HG03159 (cell line): ENCODE results near the gene NTN5.

Experiments used
- ATAC-seq: cut with Tn5 transposase; IDR thresholded peaks from one replicate; pipeline ENCODE4 v1.9.1; 2021; ENCODE audit warnings: mild to moderate bottlenecking, moderate library complexity; ENCODE audit not compliant: unreplicated experiment

The NTN5 gene

DNA sequence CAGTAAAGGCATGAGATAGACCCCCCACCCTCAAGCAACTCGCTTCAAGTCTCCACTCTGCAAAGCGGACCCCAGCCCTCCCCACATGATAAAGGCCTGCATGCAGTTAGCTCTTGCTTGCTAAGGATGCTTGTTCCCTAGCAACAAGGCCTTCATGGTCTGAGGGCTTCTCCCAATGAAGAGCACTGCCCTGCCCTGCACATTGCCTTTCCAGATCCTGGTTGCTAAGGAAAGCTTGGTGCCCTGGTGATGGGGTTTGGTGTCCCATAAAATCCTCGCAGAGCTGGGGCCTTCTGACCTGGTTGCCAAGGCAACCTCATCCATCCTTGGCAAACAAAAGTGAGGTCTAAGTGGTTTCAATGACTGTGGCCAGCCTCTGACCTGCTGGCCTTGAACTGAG is 41.6 kb downstream of the NTN5 start:
- no peak for ATAC-seq

- no peak for ATAC-seq
These were observed 42.3 kb downstream of the NTN5 start for GRCh38 chr19:48630296-48631063.

DNA sequence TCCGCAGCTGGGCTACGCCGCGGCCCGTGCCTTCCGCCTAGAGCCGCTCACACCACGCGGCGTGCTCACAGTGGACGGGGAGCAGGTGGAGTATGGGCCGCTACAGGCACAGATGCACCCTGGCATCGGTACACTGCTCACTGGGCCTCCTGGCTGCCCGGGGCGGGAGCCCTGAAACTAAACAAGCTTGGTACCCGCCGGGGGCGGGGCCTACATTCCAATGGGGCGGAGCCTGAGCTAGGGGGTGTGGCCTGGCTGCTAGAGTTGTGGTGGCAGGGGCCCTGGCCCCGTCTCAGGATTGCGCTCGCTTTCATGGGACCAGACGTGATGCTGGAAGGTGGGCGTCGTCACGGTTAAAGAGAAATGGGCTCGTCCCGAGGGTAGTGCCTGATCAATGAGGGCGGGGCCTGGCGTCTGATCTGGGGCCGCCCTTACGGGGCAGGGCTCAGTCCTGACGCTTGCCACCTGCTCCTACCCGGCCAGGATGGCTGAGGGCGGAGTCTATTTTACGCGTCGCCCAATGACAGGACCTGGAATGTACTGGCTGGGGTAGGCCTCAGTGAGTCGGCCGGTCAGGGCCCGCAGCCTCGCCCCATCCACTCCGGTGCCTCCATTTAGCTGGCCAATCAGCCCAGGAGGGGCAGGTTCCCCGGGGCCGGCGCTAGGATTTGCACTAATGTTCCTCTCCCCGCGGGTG is 43.1 kb downstream of the NTN5 start:
- no peak for ATAC-seq

DNA sequence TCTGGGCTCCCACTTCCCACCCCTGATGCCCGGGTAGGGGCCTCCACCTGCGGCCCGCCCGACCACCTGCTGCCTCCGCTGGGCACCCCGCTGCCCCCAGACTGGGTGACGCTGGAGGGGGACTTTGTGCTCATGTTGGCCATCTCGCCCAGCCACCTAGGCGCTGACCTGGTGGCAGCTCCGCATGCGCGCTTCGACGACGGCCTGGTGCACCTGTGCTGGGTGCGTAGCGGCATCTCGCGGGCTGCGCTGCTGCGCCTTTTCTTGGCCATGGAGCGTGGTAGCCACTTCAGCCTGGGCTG is 43.6 kb downstream of the NTN5 start:
- no peak for ATAC-seq

- ATAC-seq = no peak
These were observed 44.1 kb downstream of the NTN5 start for GRCh38 chr19:48628486-48629296.

GRCh38 chr19:48627865-48628314 is 44.9 kb downstream of the NTN5 start:
- ATAC-seq = no peak

DNA sequence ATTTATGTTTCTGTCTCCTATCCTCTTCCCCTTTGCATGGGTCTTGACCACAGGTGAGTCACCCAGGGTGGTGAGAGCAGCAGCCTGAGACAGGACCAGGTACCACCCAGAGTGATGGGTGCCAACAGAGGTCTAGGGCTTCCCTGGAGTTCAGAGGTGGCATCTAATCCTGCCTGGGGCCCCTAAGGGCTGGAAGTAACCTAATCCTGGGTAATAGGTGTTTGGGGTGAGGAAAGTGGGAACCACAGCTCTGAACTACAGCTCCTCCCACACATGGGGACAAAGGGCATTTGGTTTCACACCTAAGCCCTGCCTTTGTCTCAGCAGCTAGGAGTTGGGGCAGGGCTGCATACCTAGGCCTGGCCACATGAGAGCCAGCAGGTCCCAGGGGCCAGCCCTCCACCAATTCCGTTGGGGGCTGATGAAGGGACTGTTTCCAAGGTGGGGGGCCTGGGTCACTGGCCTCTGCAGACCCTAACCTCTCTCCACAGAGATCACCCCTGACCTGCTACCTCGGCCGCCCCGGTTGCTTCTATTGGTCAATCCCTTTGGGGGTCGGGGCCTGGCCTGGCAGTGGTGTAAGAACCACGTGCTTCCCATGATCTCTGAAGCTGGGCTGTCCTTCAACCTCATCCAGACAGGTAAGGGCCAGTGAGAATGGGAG is 45.5 kb downstream of the NTN5 start:
- no peak for ATAC-seq

DNA sequence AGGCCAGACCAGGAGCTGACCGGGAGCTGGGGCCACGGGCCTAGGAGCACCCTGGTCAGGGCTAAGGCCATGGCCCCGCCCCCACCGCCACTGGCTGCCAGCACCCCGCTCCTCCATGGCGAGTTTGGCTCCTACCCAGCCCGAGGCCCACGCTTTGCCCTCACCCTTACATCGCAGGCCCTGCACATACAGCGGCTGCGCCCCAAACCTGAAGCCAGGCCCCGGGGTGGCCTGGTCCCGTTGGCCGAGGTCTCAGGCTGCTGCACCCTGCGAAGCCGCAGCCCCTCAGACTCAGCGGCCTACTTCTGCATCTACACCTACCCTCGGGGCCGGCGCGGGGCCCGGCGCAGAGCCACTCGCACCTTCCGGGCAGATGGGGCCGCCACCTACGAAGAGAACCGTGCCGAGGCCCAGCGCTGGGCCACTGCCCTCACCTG is 46.9 kb downstream of the NTN5 start:
- no peak for ATAC-seq

- no peak for ATAC-seq
These were observed 47.8 kb downstream of the NTN5 start for GRCh38 chr19:48624791-48625723.

DNA sequence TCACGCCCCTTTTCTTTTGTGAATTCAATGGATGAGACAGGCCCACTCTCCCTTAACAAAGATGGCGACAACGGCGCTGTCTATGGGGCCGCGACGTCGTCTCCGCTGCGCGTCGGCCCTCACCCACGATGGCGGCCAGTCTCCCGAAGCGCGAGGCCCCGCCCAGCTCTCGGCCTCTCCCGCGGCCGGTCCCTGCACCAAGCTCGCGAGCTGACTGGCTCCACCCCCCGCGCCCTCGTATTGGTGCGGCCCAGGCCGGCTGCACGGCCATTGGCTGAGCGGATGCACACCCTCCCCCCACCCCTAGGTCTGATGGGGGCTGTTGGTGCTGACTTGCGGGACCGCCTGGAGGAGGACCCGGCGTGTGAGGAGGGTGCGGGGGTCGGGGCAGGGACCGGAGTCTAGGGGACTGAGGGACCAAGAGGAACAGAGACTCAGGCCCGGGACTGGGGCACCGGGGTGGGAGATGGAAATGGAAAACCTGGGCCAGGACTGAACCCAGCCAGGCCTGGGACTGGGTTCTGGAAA is 48.7 kb downstream of the NTN5 start:
- peak; percentile 54 for ATAC-seq

- no peak for ATAC-seq
These were observed 49.2 kb downstream of the NTN5 start for GRCh38 chr19:48623556-48624066.

GRCh38 chr19:48619692-48620585 is 52.9 kb downstream of the NTN5 start:
- no peak for ATAC-seq

- peak; percentile 70 for ATAC-seq
These were observed 53.7 kb downstream of the NTN5 start, which contains the start of the genes RPL18 and SPHK2 for GRCh38 chr19:48618916-48619691. RPL18 (minus strand) TSS chr19:48619178; CDS start chr19:48619143, 35 bp downstream. SPHK2 (plus strand) TSS chr19:48619506; CDS start chr19:48620515, 1,009 bp downstream.

DNA sequence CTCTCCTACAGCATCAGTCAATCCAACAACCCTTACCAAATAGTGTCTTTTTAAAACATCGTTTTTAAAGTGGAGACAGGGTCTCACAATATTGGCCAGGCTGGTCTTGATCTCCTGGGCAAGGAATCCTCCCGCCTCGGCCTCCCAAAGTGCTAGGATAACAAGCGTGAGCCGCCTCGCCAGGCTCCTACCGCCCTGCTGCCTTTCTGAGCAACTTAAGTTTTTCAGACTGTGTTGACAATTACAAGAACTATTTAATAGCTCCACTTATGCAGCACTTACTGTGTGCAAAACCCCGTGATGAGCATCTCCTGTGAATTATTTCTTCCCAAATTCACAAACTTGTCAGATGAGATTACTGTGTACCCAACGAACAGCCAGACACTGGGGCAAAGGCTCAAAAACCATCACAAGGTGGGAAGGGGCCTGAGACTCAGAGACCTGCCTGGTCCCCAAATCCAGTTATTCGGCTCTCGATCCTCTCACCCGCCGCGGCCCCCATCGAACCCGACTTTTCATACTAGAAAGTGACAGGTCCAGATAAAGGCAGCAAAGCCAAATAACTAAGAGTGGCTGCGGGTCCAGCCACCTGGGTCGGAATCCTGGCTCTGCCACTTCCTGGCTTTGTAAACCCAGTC is 54.4 kb downstream of the NTN5 start:
- no peak for ATAC-seq

- no peak for ATAC-seq
These were observed 55.5 kb downstream of the NTN5 start for GRCh38 chr19:48617146-48617937.

DNA sequence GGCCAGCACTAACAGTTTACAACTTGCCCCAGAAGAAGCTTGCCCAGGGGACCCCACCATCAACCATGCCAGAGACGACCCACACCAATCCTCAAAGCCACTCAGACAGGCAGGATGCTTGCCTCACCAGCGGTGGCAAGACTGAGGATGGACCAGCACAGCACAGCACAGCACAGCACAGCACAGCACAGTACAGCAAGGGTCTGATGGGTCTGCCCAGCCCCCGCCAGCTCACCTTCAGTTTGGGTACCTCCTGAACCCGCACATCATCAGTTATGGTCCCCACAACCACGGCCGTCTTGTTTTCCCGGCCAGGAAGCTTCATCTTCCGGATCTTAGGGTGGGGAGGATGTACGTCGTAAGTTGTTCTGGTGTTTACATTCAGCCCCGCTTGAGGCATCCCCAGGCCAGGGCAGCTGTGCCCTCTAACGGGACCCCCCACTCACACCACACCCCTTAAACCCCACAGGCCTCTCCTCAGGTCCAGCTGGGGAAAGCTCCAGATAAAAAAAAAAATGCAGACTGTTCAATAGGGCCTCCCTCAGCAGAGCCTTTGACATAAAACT is 56.2 kb downstream of the NTN5 start:
- no peak for ATAC-seq
